Nucleus accumbens (tissue), 56 donors: ENCODE results near the gene POLN.

ENCODE experiments used
- DNase-seq, 56 donors: peaks; one replicate each; lab custom pipeline; 2025; lab: John Stamatoyannopoulos, UW

The POLN gene

GRCh38 chr4:2064276-2064991 is 177.5 kb downstream of the POLN start:
- no peak for DNase-seq

GRCh38 chr4:2063557-2064275 is 178.2 kb downstream of the POLN start:
- DNase-seq: no peak

GRCh38 chr4:2062808-2063524 is 179.0 kb downstream of the POLN start:
- no peak for DNase-seq

- peak in 1 of 56 donors; percentile 38 for DNase-seq
Observed at GRCh38 chr4:2062168-2062807, 179.6 kb downstream of the POLN start.

- DNase-seq: no peak
Observed at GRCh38 chr4:2061186-2062131, 180.5 kb downstream of the POLN start.

GRCh38 chr4:2060611-2061185 is 181.2 kb downstream of the POLN start:
- no peak for DNase-seq

GRCh38 chr4:2059726-2060602 is 182.0 kb downstream of the POLN start:
- DNase-seq: peak in 7 of 56 donors; percentile 33 to 58 (median 46)

GRCh38 chr4:2059046-2059725 is 182.7 kb downstream of the POLN start, which contains the start of gene NAT8L:
TSS of gene NAT8L (plus strand) at chr4:2059327. CDS start at chr4:2059512, 185 bp downstream.
- DNase-seq: peak in 48 of 56 donors; percentile 27 to 89 (median 66)

- peak in 27 of 56 donors; percentile 29 to 75 (median 52) for DNase-seq
Observed at GRCh38 chr4:2058264-2059045, 183.5 kb downstream of the POLN start.

GRCh38 chr4:2057382-2058065 is 184.4 kb downstream of the POLN start:
- DNase-seq: no peak

- no peak for DNase-seq
Observed at GRCh38 chr4:2054217-2054616, 187.7 kb downstream of the POLN start.

- DNase-seq: no peak
Observed at GRCh38 chr4:2051086-2051485, 190.8 kb downstream of the POLN start.

GRCh38 chr4:2049811-2050210 is 192.1 kb downstream of the POLN start:
- DNase-seq: no peak

- DNase-seq: no peak
Observed at GRCh38 chr4:2049381-2049780, 192.5 kb downstream of the POLN start.

- DNase-seq: no peak
Observed at GRCh38 chr4:2048831-2049230, 193.1 kb downstream of the POLN start.
